ENCODE data around the gene NPW.
"Not testable (repeated sequence)": the region's sequence is repeated elsewhere in the genome, so short reads cannot be mapped to it uniquely, and the experiment has no call there.

The NPW gene

GRCh38 chr16:2001456-2002355 lies 17.9 kb upstream of the NPW start:
- DNase-seq, result no peak

- DNase-seq, result no peak
Measured at GRCh38 chr16:2002406-2003230, 17.0 kb upstream of the NPW start.

- no peak for DNase-seq
Measured at GRCh38 chr16:2003231-2003826, 16.3 kb upstream of the NPW start.

- DNase-seq, result peak in 47 of 56 donors; percentile 18 to 83 (median 50)
Measured at GRCh38 chr16:2003827-2004641, 15.6 kb upstream of the NPW start.

GRCh38 chr16:2004795-2005517 lies 14.6 kb upstream of the NPW start:
- no peak for DNase-seq

- DNase-seq, result peak in 9 of 56 donors; percentile 16 to 42 (median 25)
Measured at GRCh38 chr16:2005646-2006045, 13.9 kb upstream of the NPW start.

- no peak for DNase-seq
Measured at GRCh38 chr16:2006317-2006716, 13.3 kb upstream of the NPW start.

GRCh38 chr16:2007081-2007836 lies 12.3 kb upstream of the NPW start:
- no peak for DNase-seq

- DNase-seq, result no peak
Measured at GRCh38 chr16:2008009-2008526, 11.5 kb upstream of the NPW start.

GRCh38 chr16:2008631-2009163 lies 10.9 kb upstream of the NPW start:
- DNase-seq, result no peak

- no peak for DNase-seq
Measured at GRCh38 chr16:2009164-2009711, 10.3 kb upstream of the NPW start.

GRCh38 chr16:2009791-2010510 lies 9.6 kb upstream of the NPW start, which contains the start of gene ZNF598:
Gene ZNF598 (minus strand): TSS chr16:2009821.
- DNase-seq, result peak in 54 of 56 donors; percentile 16 to 88 (median 62)

GRCh38 chr16:2011726-2012125 lies 7.9 kb upstream of the NPW start:
- not testable (repeated sequence) for DNase-seq

- DNase-seq, result no peak
Measured at GRCh38 chr16:2013527-2013926, 6.1 kb upstream of the NPW start.

GRCh38 chr16:2015117-2015946 lies 4.3 kb upstream of the NPW start:
- DNase-seq, result no peak

- DNase-seq, result no peak
Measured at GRCh38 chr16:2015947-2016208, 3.7 kb upstream of the NPW start.

GRCh38 chr16:2016407-2016922 lies 3.1 kb upstream of the NPW start:
- no peak for DNase-seq

Data from amygdala (tissue), 56 donors.